RCC 7860 (cell line): ENCODE data around the gene EIF4A3.

ENCODE experiments used
- DNase-seq: peaks from one replicate; pipeline ENCODE4 v3.0.0-alpha.2; 2015; ENCODE audit warnings: low spot score
- FAIRE-seq: peaks from 2 replicates; lab custom pipeline; 2012; peaks lifted over from hg19 to GRCh38; lab: Jason Lieb, UNC

The EIF4A3 gene

GRCh38 chr17:80147035-80147822 lies at the start of gene EIF4A3:
TSS of gene EIF4A3 (minus strand) at chr17:80147128. CDS start at chr17:80146961, 167 bp downstream.
- FAIRE-seq: peak; percentile 94
- peak; percentile 97 for DNase-seq

- DNase-seq (no peak), FAIRE-seq (no peak)
Measured at GRCh38 chr17:80196652-80197051, 49.7 kb upstream of the EIF4A3 start.

- no peak for DNase-seq
- FAIRE-seq: no peak
Measured at GRCh38 chr17:80195671-80196529, 49.0 kb upstream of the EIF4A3 start.

- FAIRE-seq (no peak), DNase-seq (no peak)
Measured at GRCh38 chr17:80195141-80195540, 48.2 kb upstream of the EIF4A3 start.

- no peak for DNase-seq
- no peak for FAIRE-seq
Measured at GRCh38 chr17:80191865-80192661, 45.1 kb upstream of the EIF4A3 start.

- FAIRE-seq (no peak), DNase-seq (no peak)
Measured at GRCh38 chr17:80191192-80191591, 44.3 kb upstream of the EIF4A3 start.

GRCh38 chr17:80190716-80191115 lies 43.8 kb upstream of the EIF4A3 start:
- FAIRE-seq (no peak), DNase-seq (no peak)

GRCh38 chr17:80189611-80190010 lies 42.7 kb upstream of the EIF4A3 start:
- FAIRE-seq: no peak
- no peak for DNase-seq

GRCh38 chr17:80187515-80187941 lies 40.6 kb upstream of the EIF4A3 start:
- no peak for DNase-seq
- no peak for FAIRE-seq

- DNase-seq (peak; percentile 16), FAIRE-seq (peak; percentile 14)
Measured at GRCh38 chr17:80187090-80187489, 40.2 kb upstream of the EIF4A3 start.

GRCh38 chr17:80185968-80186367 lies 39.0 kb upstream of the EIF4A3 start:
- DNase-seq (no peak), FAIRE-seq (no peak)

GRCh38 chr17:80184423-80184714 lies 37.4 kb upstream of the EIF4A3 start:
- no peak for DNase-seq
- FAIRE-seq: no peak

GRCh38 chr17:80183581-80184422 lies 36.9 kb upstream of the EIF4A3 start:
- DNase-seq: no peak
- FAIRE-seq: no peak

GRCh38 chr17:80182845-80183223 lies 35.9 kb upstream of the EIF4A3 start:
- FAIRE-seq (no peak), DNase-seq (no peak)

- FAIRE-seq: no peak
Measured at GRCh38 chr17:80182118-80182844, 35.4 kb upstream of the EIF4A3 start.

GRCh38 chr17:80181431-80181830 lies 34.5 kb upstream of the EIF4A3 start:
- FAIRE-seq: no peak
- no peak for DNase-seq

More at GRCh38 chr17:80182118-80182844, 35.4 kb upstream of the EIF4A3 start:
- no peak for DNase-seq

- no peak for DNase-seq
- FAIRE-seq: no peak
Measured at GRCh38 chr17:80180192-80180591, 33.3 kb upstream of the EIF4A3 start.

- DNase-seq: no peak
- no peak for FAIRE-seq
Measured at GRCh38 chr17:80177986-80178595, 31.2 kb upstream of the EIF4A3 start.

- no peak for FAIRE-seq
- DNase-seq: no peak
Measured at GRCh38 chr17:80176757-80177156, 29.8 kb upstream of the EIF4A3 start.
